IPS-18c (cell line): Measurements from ENCODE around the gene SAP130.

Experiments
- H3K4me3 ChIP-seq: 2 replicates; pipeline ENCODE4 v1.7.0; 2013; ENCODE audit warnings: low read depth, mild to moderate bottlenecking, low read length, moderate library complexity; ENCODE audit not compliant: insufficient read depth
- H3K9me3 ChIP-seq: one replicate; pipeline ENCODE4 v1.6.1; 2013; ENCODE audit warnings: mild to moderate bottlenecking, low read length, moderate library complexity; ENCODE audit not compliant: control insufficient read depth, insufficient read depth

Gene SAP130

GRCh38 chr2:128032092-128032491 is 4.2 kb upstream of the SAP130 start:
- peaks cover 4% of the 10 kb centered on the region for H3K9me3 ChIP-seq
- H3K4me3 ChIP-seq, result no peak overlapping the region

DNA sequence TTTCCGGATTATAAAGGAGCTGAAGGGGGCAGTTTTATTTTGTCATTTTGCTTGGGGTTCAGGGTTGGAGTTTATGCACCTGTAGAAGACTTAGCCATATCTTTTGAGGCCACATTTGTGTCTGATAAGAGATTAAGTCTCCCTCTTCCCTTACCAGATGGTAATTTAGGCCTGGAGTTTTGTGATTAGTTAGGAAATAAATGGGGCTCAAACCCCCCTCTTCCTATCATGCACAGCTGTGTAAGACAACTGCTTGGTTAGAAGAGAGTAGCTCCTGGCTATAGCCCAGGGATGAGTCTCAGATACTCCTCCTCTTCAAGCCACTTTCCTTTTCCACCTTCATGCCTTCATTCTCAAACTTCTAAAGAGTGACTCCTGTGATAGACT is 802 bp upstream of the SAP130 start:
- Histone ChIP-seq H3K4me3 (peak overlapping the region; percentile 98; the same call in 1 of the 2 replicates), H3K9me3 (peaks cover 4% of the 10 kb centered on the region)

DNA sequence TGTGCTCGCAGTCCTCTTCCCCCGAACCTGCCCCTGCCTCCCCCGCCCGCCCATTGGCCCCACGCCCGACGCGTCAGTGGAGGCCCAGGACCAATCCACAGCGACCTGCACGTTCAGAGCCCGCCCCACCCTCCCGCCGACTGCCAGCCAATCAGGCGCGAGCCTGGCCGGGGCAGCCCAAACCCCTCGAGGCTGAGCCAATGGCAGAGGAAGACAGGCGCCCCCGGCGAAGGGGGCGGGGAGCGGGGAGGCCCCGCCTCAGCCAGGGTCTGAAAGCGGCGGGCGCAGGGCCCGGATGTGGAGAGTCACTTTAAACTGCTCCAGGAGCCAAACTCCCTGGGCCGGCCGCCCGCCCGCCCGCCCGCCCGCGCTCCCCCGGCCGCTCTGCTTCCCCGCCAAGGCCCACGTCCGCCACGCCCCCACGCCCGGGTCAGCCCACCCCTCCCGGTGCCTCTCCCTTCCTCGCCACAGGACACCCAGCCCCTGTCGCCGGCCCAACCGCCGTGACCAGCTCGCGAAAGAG is 520 bp downstream of the SAP130 start:
- H3K4me3 ChIP-seq, result peak overlapping the region; percentile 98
- H3K9me3 ChIP-seq, result peaks cover 2% of the 10 kb centered on the region

GRCh38 chr2:128026448-128027277 is 1.2 kb downstream of the SAP130 start:
- Histone ChIP-seq H3K9me3 (no peaks in the 10 kb centered on the region), H3K4me3 (peak overlapping the region; percentile 80)

DNA sequence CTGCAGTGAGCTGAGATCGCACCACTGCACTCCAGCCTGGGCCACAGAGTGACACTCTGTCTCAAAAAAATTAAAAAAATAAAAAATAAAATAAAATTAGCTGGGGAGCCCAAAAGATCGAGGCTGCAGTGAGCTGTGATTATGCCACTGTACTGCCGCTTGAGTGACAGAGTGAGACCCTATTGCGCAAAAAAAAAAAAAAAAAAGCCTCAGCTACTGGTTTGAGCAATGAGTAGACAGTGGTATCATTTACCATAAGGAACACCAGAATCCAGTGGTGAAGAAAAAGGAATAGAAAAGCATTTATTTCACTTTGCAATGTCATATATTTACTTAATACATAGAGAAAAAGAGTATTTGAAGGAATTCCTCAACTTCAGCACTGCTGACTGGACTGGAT is 3.0 kb downstream of the SAP130 start:
- Histone ChIP-seq H3K9me3 (no peaks in the 10 kb centered on the region), H3K4me3 (no peak overlapping the region)

DNA sequence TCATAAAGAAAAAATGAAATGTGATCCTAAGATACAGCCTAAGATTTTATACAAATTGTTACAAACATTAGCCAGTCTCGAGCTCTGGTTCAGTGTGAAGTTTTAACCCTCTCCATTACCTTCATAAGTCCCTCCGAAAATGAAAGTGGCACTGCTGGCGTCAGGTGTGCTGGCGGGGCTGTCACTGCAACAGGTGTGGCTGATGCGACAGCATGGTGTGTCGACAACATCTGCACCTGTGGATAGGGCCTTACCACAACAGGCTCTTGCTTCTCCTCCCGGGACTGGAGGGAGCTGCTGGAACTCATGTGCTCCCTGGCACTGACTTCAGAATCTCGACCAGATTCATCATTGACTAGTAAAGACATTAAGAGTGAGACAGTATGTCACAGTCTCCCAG is 10.3 kb downstream of the SAP130 start:
- Histone ChIP-seq H3K9me3 (no peaks in the 10 kb centered on the region), H3K4me3 (no peak overlapping the region)

DNA sequence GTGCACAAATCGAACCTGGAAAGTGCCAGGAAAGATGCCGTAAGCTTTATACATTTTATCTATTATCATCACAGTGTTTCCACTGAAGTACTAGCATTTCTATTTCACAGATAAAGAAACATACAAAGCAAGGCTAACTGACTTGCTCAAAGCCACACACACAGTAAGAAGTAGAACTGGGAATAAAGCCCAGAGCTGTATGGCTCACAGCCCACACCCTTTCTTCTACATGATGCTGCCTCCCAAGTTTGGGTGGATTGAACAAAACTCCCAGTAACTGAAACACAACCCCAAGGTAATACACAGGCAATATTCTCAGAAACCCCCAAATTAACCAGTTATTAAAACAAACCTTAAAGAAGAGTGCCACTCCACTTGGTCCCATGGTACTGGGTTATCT is 11.2 kb downstream of the SAP130 start:
- H3K9me3 ChIP-seq, result no peaks in the 10 kb centered on the region
- no peak overlapping the region for H3K4me3 ChIP-seq

DNA sequence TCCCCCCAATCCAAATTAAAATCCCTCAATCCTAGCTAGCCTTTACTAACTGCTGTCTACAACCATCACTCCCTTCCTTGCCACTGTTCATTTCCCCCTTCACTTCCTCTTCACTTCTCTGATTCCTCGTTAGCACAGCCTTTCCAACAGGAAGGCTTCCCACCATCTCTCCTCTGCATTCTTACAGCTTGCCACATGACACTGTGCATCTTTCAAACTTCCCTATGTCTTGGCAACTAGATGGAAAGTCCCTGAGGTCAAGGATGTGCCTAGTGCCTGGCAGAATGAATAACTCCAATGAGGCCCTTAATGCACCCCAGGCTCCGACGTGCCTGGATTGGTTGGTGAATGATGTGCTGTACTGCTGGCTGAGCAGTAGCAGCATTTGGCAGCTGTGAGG is 15.2 kb downstream of the SAP130 start:
- H3K9me3 ChIP-seq, result no peaks in the 10 kb centered on the region
- no peak overlapping the region for H3K4me3 ChIP-seq

GRCh38 chr2:128008074-128008672 is 19.7 kb downstream of the SAP130 start:
- Histone ChIP-seq H3K9me3 (no peaks in the 10 kb centered on the region), H3K4me3 (no peak overlapping the region)

GRCh38 chr2:128004509-128004908 is 23.4 kb downstream of the SAP130 start:
- Histone ChIP-seq H3K9me3 (no peaks in the 10 kb centered on the region), H3K4me3 (no peak overlapping the region)

DNA sequence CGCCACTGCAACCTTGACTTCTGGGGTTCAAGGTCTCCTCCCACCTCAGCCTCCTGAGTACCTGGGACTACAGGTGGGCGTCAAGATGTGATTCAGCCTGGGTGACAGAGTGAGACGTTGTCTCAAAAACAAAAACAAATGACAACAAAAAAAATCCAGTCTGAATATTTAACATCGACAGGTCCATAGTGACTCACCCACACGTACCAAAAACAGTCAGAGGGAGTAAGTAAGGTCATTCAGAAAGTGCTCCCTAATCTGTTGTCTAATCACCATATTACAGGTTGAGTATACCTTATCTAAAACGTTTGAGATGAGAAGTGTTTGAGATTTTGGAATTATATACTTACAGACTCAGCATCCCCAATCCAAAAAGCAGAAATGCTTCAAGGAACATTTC is 24.4 kb downstream of the SAP130 start:
- no peaks in the 10 kb centered on the region for H3K9me3 ChIP-seq

GRCh38 chr2:127996160-127996559 is 31.7 kb downstream of the SAP130 start:
- Histone ChIP-seq H3K4me3 (no peak overlapping the region), H3K9me3 (no peaks in the 10 kb centered on the region)

More for the DNA sequence above, 24.4 kb downstream of the SAP130 start:
- no peak overlapping the region for H3K4me3 ChIP-seq

DNA sequence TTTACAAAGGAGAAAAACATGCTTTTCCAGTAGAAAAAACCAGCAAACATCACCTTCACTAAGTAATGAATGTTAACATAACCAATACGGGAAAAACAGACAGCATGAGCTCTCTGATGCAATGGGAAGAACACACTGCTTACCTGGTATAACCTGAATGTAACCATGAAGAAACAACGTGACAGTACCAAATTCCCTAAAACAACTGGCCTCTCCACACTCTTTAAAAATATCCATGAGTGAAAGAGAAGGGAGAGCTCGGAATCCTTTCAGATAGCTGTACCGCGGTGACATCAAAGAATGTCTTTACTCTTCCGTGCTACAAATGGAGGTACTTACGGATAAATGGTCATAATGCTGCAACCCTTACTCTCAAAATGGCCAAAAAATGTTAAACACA is 32.1 kb downstream of the SAP130 start:
- Histone ChIP-seq H3K9me3 (no peaks in the 10 kb centered on the region), H3K4me3 (no peak overlapping the region)

GRCh38 chr2:127993659-127994058 is 34.2 kb downstream of the SAP130 start:
- Histone ChIP-seq H3K4me3 (no peak overlapping the region), H3K9me3 (no peaks in the 10 kb centered on the region)

GRCh38 chr2:127991742-127992141 is 36.1 kb downstream of the SAP130 start:
- H3K4me3 ChIP-seq, result no peak overlapping the region
- H3K9me3 ChIP-seq, result no peaks in the 10 kb centered on the region

DNA sequence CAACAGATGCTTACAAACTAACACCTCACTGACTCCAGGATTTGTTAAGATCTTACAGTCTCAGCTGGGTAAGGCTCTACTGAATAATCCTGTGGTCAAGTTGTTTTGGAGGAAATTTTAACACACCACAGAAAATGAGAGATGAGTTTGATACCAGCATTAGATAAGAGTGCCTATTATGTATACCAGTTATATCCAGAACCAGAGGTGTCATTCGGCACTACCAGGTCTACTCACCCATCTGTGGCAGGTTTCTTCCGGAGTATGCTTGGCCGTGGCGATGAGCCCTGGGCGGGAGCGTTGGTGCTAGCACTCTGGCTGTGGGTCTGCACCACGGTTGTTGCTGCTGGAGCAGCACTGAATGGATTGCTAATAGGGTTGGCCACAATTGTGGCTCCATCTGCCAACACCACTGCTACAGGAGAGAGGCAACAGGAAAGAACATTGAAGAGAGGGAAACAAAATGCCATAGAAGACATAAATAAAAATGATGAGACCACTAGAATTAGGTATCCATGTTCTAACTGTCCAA is 41.2 kb downstream of the SAP130 start:
- Histone ChIP-seq H3K9me3 (no peaks in the 10 kb centered on the region), H3K4me3 (no peak overlapping the region)

- no peak overlapping the region for H3K4me3 ChIP-seq
- H3K9me3 ChIP-seq, result no peaks in the 10 kb centered on the region
These were observed 42.1 kb downstream of the SAP130 start for GRCh38 chr2:127985735-127986134.

- no peaks in the 10 kb centered on the region for H3K9me3 ChIP-seq
- H3K4me3 ChIP-seq, result no peak overlapping the region
These were observed 42.7 kb downstream of the SAP130 start for GRCh38 chr2:127985026-127985734.
